Fibroblast of lung (primary cell): Measurements from ENCODE around the gene CCDC194. TPM values are rescaled to one million over a fixed set of nuclear protein-coding genes. Genes with fewer than 3 reads are reported as not detected.
"Not testable (repeated sequence)": the region's sequence is repeated elsewhere in the genome, so short reads cannot be mapped to it uniquely, and the experiment has no call there.

ENCODE experiments used
- DNase-seq, 2 donors: peaks; one replicate each; pipeline versions ENCODE4 v3.0.0 to v3.0.0-alpha.2; 2010; ENCODE audit warnings: low read depth in 2 of 2
- H2AFZ ChIP-seq: 2 replicates; pipeline ENCODE4 v1.5.1; 2012; ENCODE audit warnings: low read length, control low read depth, inconsistent platforms
- H3K27ac ChIP-seq: 2 replicates; pipeline ENCODE4 v1.5.1; 2011; ENCODE audit warnings: low read length, control low read depth; ENCODE audit not compliant: insufficient read depth
- H3K27me3 ChIP-seq: 2 replicates; pipeline ENCODE4 v1.5.1; 2011; ENCODE audit warnings: mild to moderate bottlenecking, low read length; ENCODE audit not compliant: control insufficient read depth, insufficient read depth
- H3K36me3 ChIP-seq: 2 replicates; pipeline ENCODE4 v1.5.1; 2011; ENCODE audit warnings: low read length; ENCODE audit not compliant: control insufficient read depth, insufficient read depth
- H3K4me1 ChIP-seq: 2 replicates; pipeline ENCODE4 v1.5.1; 2011; ENCODE audit warnings: low read length; ENCODE audit not compliant: control insufficient read depth, insufficient read depth; ENCODE audit errors: extremely low read depth
- H3K4me2 ChIP-seq: 2 replicates; pipeline ENCODE4 v1.5.1; 2011; ENCODE audit warnings: low read length, control low read depth; ENCODE audit not compliant: insufficient read depth; ENCODE audit errors: extremely low read depth
- H3K4me3 ChIP-seq, 4 experiments: fragments of 200-600 bp in 1 of 4; sonication (generic) in 1 of 4; replicated peaks in 1 of 4; 2 replicates each; pipeline ENCODE4 v1.5.1; 2011 to 2016; ENCODE audit warnings: low read length in 4 of 4, low read depth in 3 of 4, mild to moderate bottlenecking in 3 of 4, control low read depth in 2 of 4, inconsistent platforms in 1 of 4, mixed read lengths in 1 of 4; ENCODE audit not compliant: insufficient read depth in 1 of 4; ENCODE audit errors: control extremely low read depth in 1 of 4
- H3K79me2 ChIP-seq: 2 replicates; pipeline ENCODE4 v1.5.1; 2012; ENCODE audit warnings: mild to moderate bottlenecking, low read length, inconsistent platforms; ENCODE audit not compliant: control insufficient read depth, insufficient read depth
- H3K9ac ChIP-seq: 2 replicates; pipeline ENCODE4 v1.5.1; 2011; ENCODE audit warnings: mild to moderate bottlenecking, low read length, control low read depth; ENCODE audit not compliant: insufficient read depth
- H3K9me3 ChIP-seq: 2 replicates; pipeline ENCODE4 v1.5.1; 2012; ENCODE audit warnings: low read depth, low read length; ENCODE audit not compliant: control insufficient read depth, insufficient read depth
- H4K20me1 ChIP-seq: 2 replicates; pipeline ENCODE4 v1.5.1; 2011; ENCODE audit warnings: low read length; ENCODE audit not compliant: control insufficient read depth, insufficient read depth; ENCODE audit errors: extremely low read depth
- CTCF ChIP-seq, 2 donors: IDR thresholded peaks in 1 of 2; conservative IDR thresholded peaks in 1 of 2; 1 replicate in 1 of 2; 2 replicates in 1 of 2; pipeline ENCODE4 v1.5.1; 2011 to 2012; ENCODE audit warnings: low read length in 2 of 2, control low read depth in 1 of 2, inconsistent platforms in 1 of 2, low read depth in 1 of 2, mild to moderate bottlenecking in 1 of 2
- EZH2 ChIP-seq: IDR thresholded peaks from 2 replicates; pipeline ENCODE4 v1.5.1; 2012; ENCODE audit warnings: low read length, control low read depth, mild to moderate bottlenecking; ENCODE audit errors: missing control alignments
- polyA plus RNA-seq, 2 donors: library from polyadenylated mRNA; depleted of rRNA in 1 of 2; stranded (reverse) in 1 of 2; unstranded in 1 of 2; fragments of >200 nt; gene quantifications; 2 replicates each; pipeline ENCODE4 v1.2.1, GENCODE V29; 2011 to 2012; ENCODE audit warnings: missing spikeins in 1 of 2
- total RNA-seq: library from RNA; depleted of rRNA; stranded (reverse); fragments of >200 nt; gene quantifications from 2 replicates; pipeline ENCODE4 v1.2.1, GENCODE V29; 2014

The CCDC194 gene
- total and polyA plus RNA-seq, 2 donors (not counting 1 experiment from before 2014, with no cell fraction given): not detected

GRCh38 chr19:17376935-17377600, 16.9 kb downstream of the CCDC194 start, which contains the start of gene PLVAP:
PLVAP (minus strand) TSS chr19:17377342; CDS start chr19:17377288, 54 bp downstream.
- Histone ChIP-seq H3K27ac (no peak within 1 kb of the TSS), H3K9me3 (no peaks in the 10 kb centered on the region), H3K79me2 (no peaks in the 10 kb centered on the region), H3K4me2 (no peak within 1 kb of the TSS), H3K36me3 (no peaks in the 10 kb centered on the region), H3K27me3 (no peaks in the 10 kb centered on the region), H3K4me3 (no peak within 1 kb of the TSS), H3K4me1 (no peaks in the 10 kb centered on the region), H4K20me1 (no peaks in the 10 kb centered on the region), H3K9ac (no peak within 1 kb of the TSS), H2AFZ (no peak within 1 kb of the TSS)
- DNase-seq: no peak
- TF ChIP-seq EZH2 (no peak), CTCF (conservative IDR thresholded peaks at IDR 0.05 in 1 of 2, IDR thresholded peaks at IDR 0.05 in 1 of 2; ENCODE audit: low read depth in 1 of 2, low read length in 2 of 2) (no peak)

GRCh38 chr19:17370026-17370587, 23.9 kb downstream of the CCDC194 start:
- no peaks in the 10 kb centered on the region for H3K9me3 ChIP-seq
- peak; percentile 15 to 75 for DNase-seq
- H3K79me2 ChIP-seq: no peaks in the 10 kb centered on the region
- no peaks in the 10 kb centered on the region for H3K27me3 ChIP-seq
- H3K36me3 ChIP-seq: no peaks in the 10 kb centered on the region
- no peak overlapping the region for H2AFZ ChIP-seq
- H3K4me2 ChIP-seq: no peak overlapping the region
- no peak overlapping the region for H3K27ac ChIP-seq
- no peak overlapping the region for H3K4me3 ChIP-seq
- H3K9ac ChIP-seq: no peak overlapping the region
- H3K4me1 ChIP-seq: no peaks in the 10 kb centered on the region
- H4K20me1 ChIP-seq: no peaks in the 10 kb centered on the region
- no peak for TF ChIP-seq CTCF (conservative IDR thresholded peaks at IDR 0.05 in 1 of 2, IDR thresholded peaks at IDR 0.05 in 1 of 2; ENCODE audit: low read depth in 1 of 2, low read length in 2 of 2)
- TF ChIP-seq EZH2: no peak

GRCh38 chr19:17365361-17365760, 28.6 kb downstream of the CCDC194 start:
- H3K36me3 ChIP-seq: no peaks in the 10 kb centered on the region
- H3K4me2 ChIP-seq: no peak overlapping the region
- no peak for DNase-seq
- no peak overlapping the region for H3K9ac ChIP-seq
- H3K4me3 ChIP-seq: no peak overlapping the region
- no peaks in the 10 kb centered on the region for H3K27me3 ChIP-seq
- H4K20me1 ChIP-seq: no peaks in the 10 kb centered on the region
- H3K9me3 ChIP-seq: no peaks in the 10 kb centered on the region
- H3K79me2 ChIP-seq: no peaks in the 10 kb centered on the region
- TF ChIP-seq CTCF (conservative IDR thresholded peaks at IDR 0.05 in 1 of 2, IDR thresholded peaks at IDR 0.05 in 1 of 2; ENCODE audit: low read depth in 1 of 2, low read length in 2 of 2): no peak
- no peak for TF ChIP-seq EZH2
- H3K27ac ChIP-seq: no peak overlapping the region
- H2AFZ ChIP-seq: no peak overlapping the region
- H3K4me1 ChIP-seq: no peaks in the 10 kb centered on the region

- H3K4me2 ChIP-seq, H3K9me3 ChIP-seq, H3K4me3 ChIP-seq, H3K79me2 ChIP-seq, H3K27ac ChIP-seq, DNase-seq, H3K4me1 ChIP-seq, H3K27me3 ChIP-seq, H2AFZ ChIP-seq, H3K36me3 ChIP-seq, H3K9ac ChIP-seq, H4K20me1 ChIP-seq: not testable (repeated sequence)
Observed at GRCh38 chr19:17363852-17364605, 30.0 kb downstream of the CCDC194 start.
